Sigmoid colon (tissue), 4 donors: ENCODE measurements around the gene WNK1.

Experiments
- CTCF ChIP-seq, 4 experiments: fragments of 450-650 bp in 3 of 4; fragments of 200-600 bp in 1 of 4; IDR thresholded peaks; one replicate each; pipeline ENCODE4 v1.5.1; 2016 to 2019; ENCODE audit warnings: antibody characterized with exemption in 4 of 4, mild to moderate bottlenecking in 3 of 4, moderate library complexity in 2 of 4
- EP300 ChIP-seq, 4 donors: sonication (generic); formaldehyde crosslinking; IDR thresholded peaks; one replicate each; pipeline ENCODE4 v1.6.1; 2017; ENCODE audit warnings: antibody characterized with exemption in 4 of 4

GRCh38 chr12:867905-868304 lies 115.5 kb downstream of the WNK1 start:
- TF ChIP-seq CTCF (IDR thresholded peaks at IDR 0.05) (no peak), EP300 (IDR thresholded peaks at IDR 0.05) (no peak)
